ENCODE data around the gene FAAP20. TPM values are rescaled to one million over a fixed set of nuclear protein-coding genes. Genes with fewer than 3 reads are reported as not detected.

Gene FAAP20
- total RNA-seq (10 to 100 TPM; 65.5 to 72.0 TPM), polyA plus RNA-seq (ENCODE audit: insufficient read depth, low read depth, low replicate concordance) (72.6 TPM)
- long read RNA-seq, donor 1, full-length matches to known transcripts: 36 of 43 reads
- long read RNA-seq, donor 1, partial matches to known transcripts: 7 of 43 reads
- long read RNA-seq, donor 1, other reads (novel, unspliced or antisense): 0 of 43 reads
- long read RNA-seq, donor 2, transcript FAAP20-202 (4 exons, 729 nt): major isoform, 25 of 30 reads
- long read RNA-seq, donor 2, partial matches to known transcripts: 0 of 30 reads
- long read RNA-seq, donor 2, other reads (novel, unspliced or antisense): 0 of 30 reads

GRCh38 chr1:2194319-2194897, at the start of gene FAAP20:
Gene FAAP20, minus strand, starts transcription at chr1:2194772. Its CDS starts 23 bp downstream, at chr1:2194749.
- H3K4me1 ChIP-seq: peaks cover 48% of the 10 kb centered on the region
- no peaks in the 10 kb centered on the region for H3K36me3 ChIP-seq (ENCODE audit: low read depth, missing control alignments)
- peak; percentile 65 for DNase-seq
- TF ChIP-seq POLR2A (IDR thresholded peaks at IDR 0.05): no peak
- no peak for TF ChIP-seq CTCF (IDR thresholded peaks at IDR 0.05)
- 2 to 8% methylated on average over 12 to 42 of the region's 63 CpGs for WGBS, 2 donors
- H3K9me3 ChIP-seq: no peaks in the 10 kb centered on the region
- peak within 1 kb of the TSS; percentile 66 to 71 for H3K4me3 ChIP-seq
- intact Hi-C loops (cut with DNase I; ENCODE audit: low total_unique reads): no loop called here
- no peaks in the 10 kb centered on the region for H3K27me3 ChIP-seq
- peak within 1 kb of the TSS; percentile 92 to 93 for H3K27ac ChIP-seq

GRCh38 chr1:2242814-2243725, 48.5 kb upstream of the FAAP20 start:
- TF ChIP-seq CTCF (IDR thresholded peaks at IDR 0.05) (no peak), POLR2A (IDR thresholded peaks at IDR 0.05) (no peak)
- 79 to 84% methylated on average over 27 to 33 of the region's 33 CpGs for WGBS, 2 donors
- Histone ChIP-seq H3K4me1 (peaks cover 43% of the 10 kb centered on the region), H3K27me3 (no peaks in the 10 kb centered on the region), H3K9me3 (no peaks in the 10 kb centered on the region), H3K36me3 (ENCODE audit: low read depth, missing control alignments) (no peaks in the 10 kb centered on the region), H3K27ac (no peak overlapping the region), H3K4me3 (no peak overlapping the region)
- no peak for DNase-seq
- intact Hi-C loops (cut with DNase I; ENCODE audit: low total_unique reads): loop anchor here (10.0 kb wide), 1 partner anchor 568 kb away; no protein-coding TSS in a partner anchor

- DNase-seq: no peak
- H3K9me3 ChIP-seq: no peaks in the 10 kb centered on the region
- peaks cover 48% of the 10 kb centered on the region for H3K4me1 ChIP-seq
- H3K4me3 ChIP-seq: no peak overlapping the region
- no peaks in the 10 kb centered on the region for H3K36me3 ChIP-seq (ENCODE audit: low read depth, missing control alignments)
- intact Hi-C loops (cut with DNase I; ENCODE audit: low total_unique reads): loop anchor here (10.0 kb wide), 1 partner anchor 567 kb away; no protein-coding TSS in a partner anchor
- H3K27ac ChIP-seq: no peak overlapping the region
- 58 to 80% methylated on average over 7 to 13 of the region's 13 CpGs for WGBS, 2 donors
- no peaks in the 10 kb centered on the region for H3K27me3 ChIP-seq
- TF ChIP-seq POLR2A (IDR thresholded peaks at IDR 0.05) (no peak), CTCF (IDR thresholded peaks at IDR 0.05) (no peak)
Measured at GRCh38 chr1:2241820-2242219, 47.2 kb upstream of the FAAP20 start.

GRCh38 chr1:2240270-2241156, 45.9 kb upstream of the FAAP20 start:
- H3K9me3 ChIP-seq: no peaks in the 10 kb centered on the region
- TF ChIP-seq CTCF (IDR thresholded peaks at IDR 0.05): no peak
- TF ChIP-seq POLR2A (IDR thresholded peaks at IDR 0.05): no peak
- H3K4me1 ChIP-seq: peaks cover 55% of the 10 kb centered on the region
- no peaks in the 10 kb centered on the region for H3K36me3 ChIP-seq (ENCODE audit: low read depth, missing control alignments)
- intact Hi-C loops (cut with DNase I; ENCODE audit: low total_unique reads): loop anchor here (10.0 kb wide), 1 partner anchor 566 kb away; no protein-coding TSS in a partner anchor
- no peak overlapping the region for H3K4me3 ChIP-seq
- peak; percentile 89 for DNase-seq
- H3K27ac ChIP-seq: peak overlapping the region; percentile 7 to 21
- 58 to 70% methylated on average over 14 to 30 of the region's 30 CpGs for WGBS, 2 donors
- no peaks in the 10 kb centered on the region for H3K27me3 ChIP-seq

Measured in testis (tissue), 5 donors.